Osteoblast (primary cell): ENCODE results near the gene OR2S2. TPM values are rescaled to one million over a fixed set of nuclear protein-coding genes. Genes with fewer than 3 reads are reported as not detected.

ENCODE experiments used
- DNase-seq: peaks from one replicate; pipeline ENCODE4 v3.0.0; 2011; ENCODE audit warnings: low spot score, mixed read lengths; ENCODE audit not compliant: insufficient read length; ENCODE audit errors: missing footprints
- H2AFZ ChIP-seq: 2 replicates; pipeline ENCODE4 v1.6.0; 2011; ENCODE audit warnings: mild to moderate bottlenecking, low read length
- H3K27ac ChIP-seq: 2 replicates; pipeline ENCODE4 v1.5.1; 2011; ENCODE audit warnings: mild to moderate bottlenecking, low read depth, low read length, moderate library complexity
- H3K27me3 ChIP-seq: 2 replicates; pipeline ENCODE4 v1.6.0; 2012; ENCODE audit warnings: mild to moderate bottlenecking, control low read depth, inconsistent platforms, low read length, moderate library complexity; ENCODE audit not compliant: insufficient read depth
- H3K36me3 ChIP-seq: 2 replicates; pipeline ENCODE4 v1.5.1; 2011; ENCODE audit warnings: mild to moderate bottlenecking, low read length, control low read depth, moderate library complexity; ENCODE audit not compliant: insufficient read depth
- H3K4me1 ChIP-seq: 2 replicates; pipeline ENCODE4 v1.5.1; 2011; ENCODE audit warnings: mild to moderate bottlenecking, low read length, control low read depth, moderate library complexity; ENCODE audit not compliant: insufficient read depth
- H3K4me2 ChIP-seq: 2 replicates; pipeline ENCODE4 v1.6.0; 2011; ENCODE audit warnings: mild to moderate bottlenecking, low read length; ENCODE audit not compliant: insufficient read depth
- H3K4me3 ChIP-seq: fragments of 200-600 bp; sonication (generic); 3 replicates; pipeline ENCODE4 v1.5.1; 2012; ENCODE audit warnings: mild to moderate bottlenecking, low read length, inconsistent platforms; ENCODE audit not compliant: insufficient read depth
- H3K79me2 ChIP-seq: 2 replicates; pipeline ENCODE4 v1.6.0; 2012; ENCODE audit warnings: mild to moderate bottlenecking, low read length, control low read depth, inconsistent platforms; ENCODE audit not compliant: insufficient read depth
- H3K9me3 ChIP-seq: 2 replicates; pipeline ENCODE4 v1.5.1; 2011; ENCODE audit warnings: low read depth, low read length, control low read depth
- H4K20me1 ChIP-seq: 2 replicates; pipeline ENCODE4 v1.6.0; 2012; ENCODE audit warnings: mild to moderate bottlenecking, low read length, control low read depth; ENCODE audit not compliant: insufficient read depth
- CTCF ChIP-seq: IDR thresholded peaks from 2 replicates; pipeline ENCODE4 v1.5.1; 2011; ENCODE audit warnings: mild to moderate bottlenecking, low read depth, low read length, moderate library complexity; ENCODE audit errors: extremely low read depth
- total RNA-seq: library from RNA; depleted of rRNA; stranded (reverse); fragments of >200 nt; gene quantifications from 2 replicates; pipeline ENCODE4 v1.2.3, GENCODE V29; 2012

OR2S2 gene
- under 0.01 TPM in 2 replicates for total RNA-seq

GRCh38 chr9:35958104-35958837, at the start of gene OR2S2:
OR2S2 (minus strand) TSS chr9:35958154; CDS start chr9:35958098, 56 bp downstream.
- peak; percentile 41 for DNase-seq
- H3K4me1 ChIP-seq, result peaks cover 28% of the 10 kb centered on the region
- H2AFZ ChIP-seq, result no peak within 1 kb of the TSS
- no peaks in the 10 kb centered on the region for H3K36me3 ChIP-seq
- H3K27ac ChIP-seq, result no peak within 1 kb of the TSS
- no peaks in the 10 kb centered on the region for H4K20me1 ChIP-seq
- H3K79me2 ChIP-seq, result no peaks in the 10 kb centered on the region
- no peak for TF ChIP-seq CTCF
- H3K4me2 ChIP-seq, result no peak within 1 kb of the TSS
- no peaks in the 10 kb centered on the region for H3K9me3 ChIP-seq
- H3K4me3 ChIP-seq, result no peak within 1 kb of the TSS
- no peaks in the 10 kb centered on the region for H3K27me3 ChIP-seq

- H3K4me3 ChIP-seq, result no peak overlapping the region
- TF ChIP-seq CTCF, result no peak
- H3K4me1 ChIP-seq, result peaks cover 6% of the 10 kb centered on the region
- H3K27ac ChIP-seq, result no peak overlapping the region
- H3K79me2 ChIP-seq, result no peaks in the 10 kb centered on the region
- DNase-seq, result no peak
- H4K20me1 ChIP-seq, result no peaks in the 10 kb centered on the region
- no peaks in the 10 kb centered on the region for H3K9me3 ChIP-seq
- no peak overlapping the region for H2AFZ ChIP-seq
- no peaks in the 10 kb centered on the region for H3K36me3 ChIP-seq
- H3K27me3 ChIP-seq, result no peaks in the 10 kb centered on the region
- H3K4me2 ChIP-seq, result no peak overlapping the region
Measured at GRCh38 chr9:36007316-36007708, 49.4 kb upstream of the OR2S2 start.

GRCh38 chr9:36006549-36007315, 48.8 kb upstream of the OR2S2 start:
- no peak for DNase-seq
- no peaks in the 10 kb centered on the region for H3K9me3 ChIP-seq
- no peak overlapping the region for H3K4me3 ChIP-seq
- no peaks in the 10 kb centered on the region for H4K20me1 ChIP-seq
- no peaks in the 10 kb centered on the region for H3K79me2 ChIP-seq
- TF ChIP-seq CTCF, result no peak
- no peaks in the 10 kb centered on the region for H3K36me3 ChIP-seq
- H2AFZ ChIP-seq, result no peak overlapping the region
- no peaks in the 10 kb centered on the region for H3K27me3 ChIP-seq
- peaks cover 6% of the 10 kb centered on the region for H3K4me1 ChIP-seq
- H3K4me2 ChIP-seq, result no peak overlapping the region
- H3K27ac ChIP-seq, result no peak overlapping the region

- H3K4me3 ChIP-seq, result no peak overlapping the region
- H3K4me2 ChIP-seq, result no peak overlapping the region
- no peak overlapping the region for H2AFZ ChIP-seq
- no peaks in the 10 kb centered on the region for H3K79me2 ChIP-seq
- no peaks in the 10 kb centered on the region for H3K36me3 ChIP-seq
- no peaks in the 10 kb centered on the region for H3K27me3 ChIP-seq
- DNase-seq, result no peak
- no peaks in the 10 kb centered on the region for H3K4me1 ChIP-seq
- no peak for TF ChIP-seq CTCF
- no peaks in the 10 kb centered on the region for H4K20me1 ChIP-seq
- no peaks in the 10 kb centered on the region for H3K9me3 ChIP-seq
- H3K27ac ChIP-seq, result no peak overlapping the region
Measured at GRCh38 chr9:36005891-36006290, 47.9 kb upstream of the OR2S2 start.
